ENCODE data around the gene PAX7.
"Not testable (repeated sequence)": the region's sequence is repeated elsewhere in the genome, so short reads cannot be mapped to it uniquely, and the experiment has no call there.

The PAX7 gene

DNA sequence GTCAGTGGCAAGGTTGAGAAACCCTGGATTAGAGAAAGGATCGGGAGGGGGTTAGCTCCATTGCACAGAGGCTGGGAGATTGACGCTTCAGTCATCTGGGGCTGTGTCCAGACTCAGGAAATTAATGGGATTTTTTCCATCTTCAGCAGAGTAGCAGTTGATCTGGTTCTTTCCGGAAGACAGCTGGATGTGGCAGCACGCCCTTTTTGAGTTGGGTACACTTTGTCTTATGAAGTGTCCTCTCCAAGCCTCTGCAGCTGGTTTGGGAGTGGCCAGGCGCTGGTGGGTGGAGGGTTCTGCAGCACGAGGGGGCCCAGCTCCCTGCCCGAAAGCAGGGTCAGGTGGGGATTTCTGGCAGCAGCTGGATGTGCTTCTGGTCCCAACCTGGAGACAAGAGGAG, 133.7 kb downstream of the PAX7 start:
- H3K9ac ChIP-seq (ENCODE audit: low read length), result no peak overlapping the region

DNA sequence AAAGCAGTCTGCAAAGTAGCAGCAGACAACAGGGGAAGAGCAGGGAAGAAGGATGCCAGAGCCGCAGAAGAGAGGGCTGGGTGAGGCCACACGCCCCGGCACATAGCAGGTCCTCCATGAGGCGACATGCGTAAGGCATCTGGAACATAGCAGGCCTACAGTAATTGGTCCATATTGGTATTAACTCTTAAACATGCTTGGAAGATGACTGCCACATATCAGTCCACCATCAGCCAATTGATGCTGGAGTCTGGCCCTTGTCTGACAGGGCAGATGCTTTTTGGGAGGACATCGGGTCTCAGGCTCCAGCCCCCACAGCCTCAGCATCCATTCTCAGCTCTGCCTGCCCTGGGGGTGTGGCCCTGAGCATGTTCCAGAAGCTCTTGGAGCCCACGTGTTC, 135.1 kb downstream of the PAX7 start:
- Histone ChIP-seq H4K20me1 (ENCODE audit: insufficient read depth, low read length) (no peaks in the 10 kb centered on the region), H3K79me2 (ENCODE audit: insufficient read depth, low read length) (no peaks in the 10 kb centered on the region), H3K4me2 (ENCODE audit: low read length) (no peak overlapping the region), H3K27ac (ENCODE audit: low read depth, low read length, poor library complexity, severe bottlenecking) (no peak overlapping the region), H3K4me3 (ENCODE audit: low read depth, low read length, poor library complexity, severe bottlenecking) (no peak overlapping the region), H3F3A (ENCODE audit: insufficient read depth, low read length) (no peaks in the 10 kb centered on the region), H2AFZ (ENCODE audit: low read length) (no peak overlapping the region), H3K9ac (ENCODE audit: low read length) (no peak overlapping the region), H3K36me3 (ENCODE audit: insufficient read depth, low read length) (no peaks in the 10 kb centered on the region), H3K27me3 (ENCODE audit: insufficient read depth, low read length) (no peaks in the 10 kb centered on the region), H3K4me1 (ENCODE audit: insufficient read depth, low read length, severe bottlenecking) (no peaks in the 10 kb centered on the region), H3K9me2 (ENCODE audit: low read depth, low read length) (no peaks in the 10 kb centered on the region), H3K9me3 (ENCODE audit: low read length) (no peaks in the 10 kb centered on the region)
- no peak for TF ChIP-seq EZH2 (IDR thresholded peaks at IDR 0.05; ENCODE audit: borderline replicate concordance, low read length)
- TF ChIP-seq, protein P1, sequence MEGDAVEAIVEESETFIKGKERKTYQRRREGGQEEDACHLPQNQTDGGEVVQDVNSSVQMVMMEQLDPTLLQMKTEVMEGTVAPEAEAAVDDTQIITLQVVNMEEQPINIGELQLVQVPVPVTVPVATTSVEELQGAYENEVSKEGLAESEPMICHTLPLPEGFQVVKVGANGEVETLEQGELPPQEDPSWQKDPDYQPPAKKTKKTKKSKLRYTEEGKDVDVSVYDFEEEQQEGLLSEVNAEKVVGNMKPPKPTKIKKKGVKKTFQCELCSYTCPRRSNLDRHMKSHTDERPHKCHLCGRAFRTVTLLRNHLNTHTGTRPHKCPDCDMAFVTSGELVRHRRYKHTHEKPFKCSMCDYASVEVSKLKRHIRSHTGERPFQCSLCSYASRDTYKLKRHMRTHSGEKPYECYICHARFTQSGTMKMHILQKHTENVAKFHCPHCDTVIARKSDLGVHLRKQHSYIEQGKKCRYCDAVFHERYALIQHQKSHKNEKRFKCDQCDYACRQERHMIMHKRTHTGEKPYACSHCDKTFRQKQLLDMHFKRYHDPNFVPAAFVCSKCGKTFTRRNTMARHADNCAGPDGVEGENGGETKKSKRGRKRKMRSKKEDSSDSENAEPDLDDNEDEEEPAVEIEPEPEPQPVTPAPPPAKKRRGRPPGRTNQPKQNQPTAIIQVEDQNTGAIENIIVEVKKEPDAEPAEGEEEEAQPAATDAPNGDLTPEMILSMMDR (IDR thresholded peaks at IDR 0.05; ENCODE audit: low read length), result no peak

More for the DNA sequence above, 133.7 kb downstream of the PAX7 start:
- no peaks in the 10 kb centered on the region for H3K9me2 ChIP-seq (ENCODE audit: low read depth, low read length)
- TF ChIP-seq EZH2 (IDR thresholded peaks at IDR 0.05; ENCODE audit: borderline replicate concordance, low read length), result no peak
- TF ChIP-seq, protein P1 (IDR thresholded peaks at IDR 0.05; ENCODE audit: low read length), result no peak
- no peaks in the 10 kb centered on the region for H3K4me1 ChIP-seq (ENCODE audit: insufficient read depth, low read length, severe bottlenecking)
- no peaks in the 10 kb centered on the region for H3K79me2 ChIP-seq (ENCODE audit: insufficient read depth, low read length)
- H3K4me2 ChIP-seq (ENCODE audit: low read length), result no peak overlapping the region
- H3K9me3 ChIP-seq (ENCODE audit: low read length), result no peaks in the 10 kb centered on the region
- no peak overlapping the region for H3K27ac ChIP-seq (ENCODE audit: low read depth, low read length, poor library complexity, severe bottlenecking)
- no peaks in the 10 kb centered on the region for H3K36me3 ChIP-seq (ENCODE audit: insufficient read depth, low read length)
- H2AFZ ChIP-seq (ENCODE audit: low read length), result no peak overlapping the region
- no peaks in the 10 kb centered on the region for H3K27me3 ChIP-seq (ENCODE audit: insufficient read depth, low read length)
- no peaks in the 10 kb centered on the region for H3F3A ChIP-seq (ENCODE audit: insufficient read depth, low read length)
- no peak overlapping the region for H3K4me3 ChIP-seq (ENCODE audit: low read depth, low read length, poor library complexity, severe bottlenecking)
- H4K20me1 ChIP-seq (ENCODE audit: insufficient read depth, low read length), result no peaks in the 10 kb centered on the region

DNA sequence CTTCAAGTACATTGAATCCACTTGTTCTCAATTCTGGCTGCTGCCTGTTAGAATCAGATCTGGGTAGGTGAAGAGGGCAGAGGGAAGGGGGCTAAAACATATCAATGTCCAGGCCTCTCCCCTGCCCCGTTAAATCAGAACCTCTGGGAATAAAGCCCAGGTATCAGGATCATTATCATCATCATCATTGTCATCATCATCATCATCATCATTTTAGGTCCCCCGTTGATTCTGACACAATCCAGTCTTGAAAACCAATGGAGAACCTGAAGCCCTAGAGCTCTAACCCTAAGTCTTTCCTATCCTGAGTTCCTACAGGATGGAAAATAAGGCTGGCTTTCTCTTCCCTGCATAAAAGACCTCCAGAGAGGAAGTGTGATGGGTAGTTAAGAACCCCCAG, 135.7 kb downstream of the PAX7 start:
- Histone ChIP-seq H2AFZ (ENCODE audit: low read length) (no peak overlapping the region), H4K20me1 (ENCODE audit: insufficient read depth, low read length) (no peaks in the 10 kb centered on the region), H3K4me3 (ENCODE audit: low read depth, low read length, poor library complexity, severe bottlenecking) (no peak overlapping the region), H3K27ac (ENCODE audit: low read depth, low read length, poor library complexity, severe bottlenecking) (no peak overlapping the region), H3K9me3 (ENCODE audit: low read length) (no peaks in the 10 kb centered on the region), H3F3A (ENCODE audit: insufficient read depth, low read length) (no peaks in the 10 kb centered on the region), H3K9me2 (ENCODE audit: low read depth, low read length) (no peaks in the 10 kb centered on the region), H3K27me3 (ENCODE audit: insufficient read depth, low read length) (no peaks in the 10 kb centered on the region), H3K4me1 (ENCODE audit: insufficient read depth, low read length, severe bottlenecking) (no peaks in the 10 kb centered on the region), H3K9ac (ENCODE audit: low read length) (no peak overlapping the region), H3K4me2 (ENCODE audit: low read length) (no peak overlapping the region), H3K36me3 (ENCODE audit: insufficient read depth, low read length) (no peaks in the 10 kb centered on the region), H3K79me2 (ENCODE audit: insufficient read depth, low read length) (no peaks in the 10 kb centered on the region)
- no peak for TF ChIP-seq EZH2 (IDR thresholded peaks at IDR 0.05; ENCODE audit: borderline replicate concordance, low read length)
- TF ChIP-seq, protein P1 (IDR thresholded peaks at IDR 0.05; ENCODE audit: low read length), result no peak

DNA sequence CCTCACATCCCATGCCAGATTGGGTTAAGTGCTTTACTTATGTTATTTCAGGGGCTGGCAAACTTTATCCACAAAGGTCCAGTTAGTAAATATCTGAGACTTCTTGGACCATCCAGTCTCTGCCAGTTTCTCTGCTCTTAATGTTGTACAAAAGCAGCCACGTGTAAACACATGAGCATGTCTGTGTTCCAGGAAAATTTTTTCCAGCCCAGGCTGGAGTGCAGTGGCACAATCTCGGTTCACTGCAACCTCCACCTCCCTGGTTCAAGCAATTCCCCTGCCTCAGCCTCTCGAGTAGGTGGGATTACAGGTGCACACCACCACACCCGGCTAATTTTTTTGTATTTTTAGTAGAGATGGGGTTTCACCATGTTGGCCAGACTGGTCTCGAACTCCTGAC, 136.9 kb downstream of the PAX7 start:
- H2AFZ ChIP-seq (ENCODE audit: low read length); H3K9me2 ChIP-seq (ENCODE audit: low read depth, low read length); H3F3A ChIP-seq (ENCODE audit: insufficient read depth, low read length); H3K27ac ChIP-seq (ENCODE audit: low read depth, low read length, poor library complexity, severe bottlenecking); H3K9me3 ChIP-seq (ENCODE audit: low read length); H3K9ac ChIP-seq (ENCODE audit: low read length); H3K36me3 ChIP-seq (ENCODE audit: insufficient read depth, low read length); H3K4me2 ChIP-seq (ENCODE audit: low read length); H4K20me1 ChIP-seq (ENCODE audit: insufficient read depth, low read length); H3K4me1 ChIP-seq (ENCODE audit: insufficient read depth, low read length, severe bottlenecking); H3K79me2 ChIP-seq (ENCODE audit: insufficient read depth, low read length); H3K4me3 ChIP-seq (ENCODE audit: low read depth, low read length, poor library complexity, severe bottlenecking); H3K27me3 ChIP-seq (ENCODE audit: insufficient read depth, low read length): not testable (repeated sequence)
